GM15510 (cell line): ENCODE results near the gene AFG1L.

Experiments used
- POLR2A ChIP-seq: IDR thresholded peaks from 3 replicates; pipeline ENCODE4 v1.6.1; 2011; ENCODE audit warnings: borderline replicate concordance; ENCODE audit not compliant: insufficient read length; ENCODE audit errors: extremely low read depth

The AFG1L gene

GRCh38 chr6:108559097-108559883 is 264.4 kb downstream of the AFG1L start:
- peak; percentile 26 for TF ChIP-seq POLR2A

GRCh38 chr6:108559884-108560462 is 265.1 kb downstream of the AFG1L start:
- TF ChIP-seq POLR2A, result no peak

GRCh38 chr6:108560463-108561308 is 265.8 kb downstream of the AFG1L start, which contains the start of gene FOXO3:
Gene FOXO3 (plus strand): TSS chr6:108560917. CDS start chr6:108561209, 292 bp downstream.
- peak; percentile 50 for TF ChIP-seq POLR2A

GRCh38 chr6:108561742-108562502 is 267.1 kb downstream of the AFG1L start:
- no peak for TF ChIP-seq POLR2A

- TF ChIP-seq POLR2A, result no peak
Measured at GRCh38 chr6:108562503-108562993, 267.7 kb downstream of the AFG1L start.

- TF ChIP-seq POLR2A, result no peak
Measured at GRCh38 chr6:108563292-108563691, 268.4 kb downstream of the AFG1L start.

GRCh38 chr6:108564178-108564577 is 269.3 kb downstream of the AFG1L start:
- TF ChIP-seq POLR2A, result no peak

GRCh38 chr6:108565091-108565766 is 270.4 kb downstream of the AFG1L start:
- no peak for TF ChIP-seq POLR2A

GRCh38 chr6:108565893-108566292 is 271.0 kb downstream of the AFG1L start:
- TF ChIP-seq POLR2A, result no peak

GRCh38 chr6:108566406-108566805 is 271.6 kb downstream of the AFG1L start:
- no peak for TF ChIP-seq POLR2A

- no peak for TF ChIP-seq POLR2A
Measured at GRCh38 chr6:108568101-108568500, 273.2 kb downstream of the AFG1L start.

GRCh38 chr6:108568551-108569305 is 273.9 kb downstream of the AFG1L start:
- no peak for TF ChIP-seq POLR2A

GRCh38 chr6:108570517-108570916 is 275.7 kb downstream of the AFG1L start:
- TF ChIP-seq POLR2A, result no peak
